HG03135 (cell line): ENCODE measurements around the gene FCHO1.

Experiments used
- ATAC-seq: cut with Tn5 transposase; IDR thresholded peaks from one replicate; pipeline ENCODE4 v1.9.1; 2021; ENCODE audit warnings: mild to moderate bottlenecking, moderate library complexity; ENCODE audit not compliant: unreplicated experiment

The FCHO1 gene

DNA sequence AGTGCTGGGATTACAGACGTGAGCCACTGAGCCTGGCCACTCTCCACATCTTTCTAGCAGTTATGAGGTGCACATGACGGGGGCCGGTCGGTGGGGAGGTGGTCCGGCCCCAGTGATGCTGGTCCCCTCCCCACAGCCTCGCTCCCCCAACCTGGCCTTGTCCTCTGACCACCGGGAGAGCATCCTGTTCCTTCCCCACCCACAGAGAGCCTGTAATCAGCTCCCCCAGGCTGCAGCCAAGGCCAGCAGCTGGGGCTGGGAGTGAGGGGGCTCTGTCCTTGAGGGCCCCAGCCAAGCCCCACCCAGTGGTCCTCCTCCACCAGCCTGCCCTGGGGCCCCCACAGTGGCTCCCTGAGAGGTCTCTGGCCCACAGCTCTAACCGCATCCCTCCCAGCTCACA, 73.1 kb downstream of the FCHO1 start:
- no peak for ATAC-seq

GRCh38 chr19:17826508-17827056, 75.3 kb downstream of the FCHO1 start:
- no peak for ATAC-seq

GRCh38 chr19:17829855-17830566, 78.7 kb downstream of the FCHO1 start:
- ATAC-seq, result no peak

DNA sequence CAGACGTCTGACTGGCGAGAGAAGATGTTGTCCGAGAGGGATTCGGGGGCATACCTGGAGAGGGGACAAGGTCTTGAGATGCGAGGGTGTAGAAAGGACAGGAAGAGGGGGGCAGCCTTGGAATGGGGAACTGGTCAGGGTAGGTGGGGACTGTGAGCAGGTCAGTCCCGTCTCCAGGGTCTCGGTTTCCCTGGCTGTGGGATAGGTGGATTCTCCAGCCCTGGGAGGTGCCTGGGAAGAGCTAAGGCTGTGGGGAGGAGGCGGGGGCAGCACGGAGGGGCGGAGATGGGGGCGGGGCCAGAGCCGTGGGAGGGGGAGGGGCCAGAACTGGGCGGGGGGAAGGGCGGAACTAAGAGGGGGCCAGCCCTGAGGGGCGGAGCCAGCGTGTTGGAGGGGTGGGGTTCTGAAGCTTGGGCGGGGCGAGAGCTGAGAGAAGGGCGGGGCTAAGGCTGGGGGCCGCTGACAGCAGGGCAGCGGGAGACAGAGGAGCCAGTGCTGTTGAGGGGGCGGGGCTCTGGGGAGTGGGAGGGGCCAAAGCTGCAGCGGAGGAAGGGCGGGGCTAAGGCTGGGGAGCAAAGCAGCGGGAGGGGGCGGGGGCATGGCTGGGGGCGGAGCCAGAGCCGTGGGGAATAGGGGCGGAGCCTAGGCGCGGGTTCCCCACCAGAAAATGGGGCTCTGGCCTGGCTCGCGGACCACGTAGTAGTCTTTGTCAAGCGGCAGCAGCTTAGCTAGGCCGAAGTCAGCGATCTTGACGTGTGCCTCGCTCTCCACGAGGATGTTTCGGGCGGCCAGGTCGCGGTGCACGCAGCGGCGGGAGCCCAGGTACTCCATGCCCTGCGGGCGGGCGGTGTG, 79.5 kb downstream of the FCHO1 start:
- ATAC-seq, result no peak

DNA sequence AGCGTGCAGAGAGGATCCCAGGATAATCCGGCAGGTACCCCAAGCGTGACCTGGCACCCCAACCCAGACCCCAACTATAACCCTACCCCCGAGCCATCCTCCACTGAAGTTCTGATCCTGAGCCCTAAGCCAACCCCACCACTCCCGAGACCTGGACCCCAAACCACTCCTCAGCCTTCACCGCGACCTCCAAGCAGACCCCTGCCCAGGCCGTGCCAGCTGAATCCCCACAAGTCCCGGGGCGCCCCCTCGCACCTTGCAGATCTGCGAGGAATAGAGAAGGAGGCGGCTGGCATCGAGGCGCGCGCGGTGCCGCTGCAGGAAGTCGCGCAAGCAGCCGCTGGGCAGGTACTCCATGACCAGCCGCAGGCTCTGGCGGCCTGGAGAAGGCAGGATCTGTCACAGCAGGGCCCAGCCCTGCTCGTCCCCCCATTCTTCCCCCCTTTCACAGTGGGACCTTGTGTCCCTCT, 80.2 kb downstream of the FCHO1 start:
- no peak for ATAC-seq

- ATAC-seq, result no peak
Observed at GRCh38 chr19:17832443-17833208, 81.3 kb downstream of the FCHO1 start.

GRCh38 chr19:17834350-17835181, 83.3 kb downstream of the FCHO1 start:
- ATAC-seq, result no peak

DNA sequence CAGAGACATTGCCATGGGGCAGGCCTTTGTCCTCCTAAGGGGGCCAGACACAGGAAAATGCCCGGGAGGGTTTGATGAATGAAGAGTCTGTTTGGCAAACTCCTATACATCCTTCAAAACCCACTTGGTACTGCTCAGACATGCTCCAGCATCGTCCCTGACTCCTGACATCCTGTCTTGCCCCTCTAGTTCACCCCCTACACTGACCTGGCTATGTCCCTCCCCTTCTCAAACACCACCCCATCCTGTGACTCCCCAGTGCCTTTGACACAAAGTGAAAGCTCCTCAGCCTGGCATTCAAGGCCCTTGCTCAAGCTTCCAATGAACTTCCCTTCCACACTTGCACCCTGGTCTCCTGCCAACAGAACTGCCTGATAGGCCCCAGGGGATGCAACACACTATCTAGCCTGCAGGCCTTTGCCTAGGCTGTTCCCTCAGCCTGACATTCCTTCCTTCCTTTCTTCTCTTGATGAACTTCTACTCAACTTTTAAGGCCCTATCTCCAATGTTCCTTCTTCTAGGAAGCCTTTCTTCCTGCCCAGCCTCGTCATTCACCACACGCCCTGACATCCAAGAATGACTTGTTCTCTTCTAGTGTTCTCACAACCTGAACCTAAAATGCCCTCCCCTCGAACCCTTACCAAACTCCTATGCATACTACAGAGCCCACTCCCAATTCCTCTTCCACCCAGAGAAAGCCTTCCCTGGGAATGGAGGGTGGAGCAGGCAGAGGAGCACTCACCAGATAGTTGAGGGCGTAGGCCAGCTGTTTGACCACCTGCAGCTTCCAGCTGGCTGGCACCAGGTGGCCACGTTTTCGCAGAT, 84.1 kb downstream of the FCHO1 start:
- ATAC-seq, result no peak

DNA sequence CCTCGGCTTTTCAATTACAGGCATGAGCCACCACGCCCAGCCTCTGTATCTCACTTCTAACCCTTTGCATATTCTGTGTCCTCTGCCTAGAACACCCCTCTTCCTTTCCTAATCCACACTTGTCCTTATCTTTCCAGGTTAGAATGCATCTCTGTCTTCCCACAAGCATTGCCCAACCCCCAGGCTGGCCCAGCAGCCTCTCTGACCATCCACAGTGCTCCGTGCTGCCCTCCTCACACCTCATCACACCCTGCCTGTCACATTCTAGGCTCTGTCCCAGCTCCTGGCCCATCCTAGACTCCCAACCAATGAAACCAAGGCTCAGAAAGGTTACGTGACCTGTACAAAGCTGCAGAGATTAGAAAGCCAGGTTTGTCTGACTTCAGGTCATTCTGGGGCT, 85.3 kb downstream of the FCHO1 start:
- ATAC-seq, result no peak

DNA sequence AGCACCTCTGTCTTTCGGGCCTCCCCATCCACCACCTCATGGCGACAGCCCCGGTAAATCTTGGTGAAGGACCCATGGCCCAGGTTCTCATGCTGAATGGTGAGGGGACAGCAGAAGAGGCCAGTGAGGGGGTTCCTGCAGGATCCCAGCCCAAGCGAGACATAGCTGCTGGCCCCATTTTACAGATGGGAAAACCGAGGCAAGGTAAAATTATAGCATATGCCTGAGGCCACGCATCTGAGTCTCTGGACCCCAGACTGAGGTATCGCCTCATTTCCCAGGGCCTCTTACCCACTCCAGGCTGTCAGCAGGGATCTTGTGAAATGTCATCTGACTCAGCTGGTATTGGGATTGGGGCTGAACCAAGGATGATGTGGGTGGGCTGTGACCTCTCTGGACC, 86.7 kb downstream of the FCHO1 start:
- no peak for ATAC-seq
